ENCODE data around the gene ERN2. TPM values are rescaled to one million over a fixed set of nuclear protein-coding genes. Genes with fewer than 3 reads are reported as not detected.
"Not testable (repeated sequence)": the region's sequence is repeated elsewhere in the genome, so short reads cannot be mapped to it uniquely, and the experiment has no call there.

ERN2 gene
- total RNA-seq, 1 donor from 2014 or later: not detected

DNA sequence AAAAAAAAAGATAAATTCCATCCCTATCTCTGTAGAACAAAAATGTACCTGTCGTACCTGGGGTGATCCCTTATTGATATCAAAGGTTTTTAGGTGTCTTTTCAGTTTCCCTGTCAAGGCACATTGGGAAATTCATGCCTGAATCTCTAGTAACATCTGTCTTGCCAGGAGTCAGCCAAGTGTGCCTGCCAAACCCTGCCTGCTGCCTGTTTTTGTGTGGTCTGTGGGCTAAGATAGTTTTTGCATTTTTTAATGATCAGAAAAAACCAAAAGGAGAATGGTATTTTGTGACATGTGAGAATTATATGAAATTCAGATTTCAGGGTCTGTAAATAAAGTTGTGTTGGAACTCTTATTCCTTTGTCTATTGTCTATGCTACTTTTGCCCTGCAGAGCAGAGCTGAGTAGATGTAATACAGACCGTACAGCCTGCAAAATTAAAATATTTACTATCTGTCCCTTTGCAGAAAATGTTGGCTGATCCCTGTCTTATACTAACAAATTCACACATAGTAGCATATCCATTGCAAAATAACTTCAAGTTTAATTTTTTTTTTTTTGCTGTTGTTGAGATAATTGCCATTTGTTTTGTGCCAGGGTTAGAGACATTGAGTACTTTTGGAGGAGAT is 28.8 kb upstream of the ERN2 start:
- TF ChIP-seq POLR2AphosphoS5 (IDR thresholded peaks at IDR 0.05; ENCODE audit: insufficient read depth in 1 of 2, low read depth in 1 of 2): no peak
- TF ChIP-seq POLR2A (IDR thresholded peaks at IDR 0.05): no peak
- TF ChIP-seq, protein P1, sequence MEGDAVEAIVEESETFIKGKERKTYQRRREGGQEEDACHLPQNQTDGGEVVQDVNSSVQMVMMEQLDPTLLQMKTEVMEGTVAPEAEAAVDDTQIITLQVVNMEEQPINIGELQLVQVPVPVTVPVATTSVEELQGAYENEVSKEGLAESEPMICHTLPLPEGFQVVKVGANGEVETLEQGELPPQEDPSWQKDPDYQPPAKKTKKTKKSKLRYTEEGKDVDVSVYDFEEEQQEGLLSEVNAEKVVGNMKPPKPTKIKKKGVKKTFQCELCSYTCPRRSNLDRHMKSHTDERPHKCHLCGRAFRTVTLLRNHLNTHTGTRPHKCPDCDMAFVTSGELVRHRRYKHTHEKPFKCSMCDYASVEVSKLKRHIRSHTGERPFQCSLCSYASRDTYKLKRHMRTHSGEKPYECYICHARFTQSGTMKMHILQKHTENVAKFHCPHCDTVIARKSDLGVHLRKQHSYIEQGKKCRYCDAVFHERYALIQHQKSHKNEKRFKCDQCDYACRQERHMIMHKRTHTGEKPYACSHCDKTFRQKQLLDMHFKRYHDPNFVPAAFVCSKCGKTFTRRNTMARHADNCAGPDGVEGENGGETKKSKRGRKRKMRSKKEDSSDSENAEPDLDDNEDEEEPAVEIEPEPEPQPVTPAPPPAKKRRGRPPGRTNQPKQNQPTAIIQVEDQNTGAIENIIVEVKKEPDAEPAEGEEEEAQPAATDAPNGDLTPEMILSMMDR (IDR thresholded peaks at IDR 0.05): no peak
- DNase-seq (ENCODE audit: extremely low spot score in 2 of 2): no peak
- H3K4me1 ChIP-seq: no peaks in the 10 kb centered on the region
- intact Hi-C loops (cut with DNase I): no loop called here
- no peak overlapping the region for H3K27ac ChIP-seq
- H3K36me3 ChIP-seq: no peaks in the 10 kb centered on the region
- H3K4me3 ChIP-seq: no peak overlapping the region
- H3K9me3 ChIP-seq: no peaks in the 10 kb centered on the region
- H3K27me3 ChIP-seq: no peaks in the 10 kb centered on the region

DNA sequence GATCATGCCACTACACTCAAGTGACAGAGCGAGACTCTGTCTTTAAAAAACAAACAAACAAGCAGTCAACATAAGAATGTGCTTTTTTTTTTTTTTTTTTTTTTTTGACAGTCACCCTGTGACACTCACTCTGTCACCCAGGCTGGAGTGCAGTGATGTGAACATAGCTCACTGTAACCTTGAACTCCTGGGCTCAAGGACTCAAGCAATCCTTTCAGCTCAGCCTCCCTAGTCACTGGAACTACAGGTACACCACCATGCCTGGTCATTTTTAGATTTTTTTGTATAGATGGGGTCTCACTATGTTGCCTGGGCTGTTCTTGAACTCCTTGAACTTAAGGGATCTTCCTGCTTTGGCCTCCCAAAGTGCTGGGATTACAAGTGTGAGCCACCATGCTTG is 26.5 kb upstream of the ERN2 start:
- intact Hi-C loops (cut with DNase I): no loop called here
- no peak for DNase-seq (ENCODE audit: extremely low spot score in 2 of 2)
- no peak overlapping the region for H3K4me3 ChIP-seq
- no peaks in the 10 kb centered on the region for H3K9me3 ChIP-seq
- H3K27ac ChIP-seq: no peak overlapping the region
- no peaks in the 10 kb centered on the region for H3K27me3 ChIP-seq
- TF ChIP-seq POLR2A (IDR thresholded peaks at IDR 0.05) (no peak), POLR2AphosphoS5 (IDR thresholded peaks at IDR 0.05; ENCODE audit: insufficient read depth in 1 of 2, low read depth in 1 of 2) (no peak)
- TF ChIP-seq, protein P1 (IDR thresholded peaks at IDR 0.05): no peak
- H3K36me3 ChIP-seq: no peaks in the 10 kb centered on the region
- no peaks in the 10 kb centered on the region for H3K4me1 ChIP-seq

DNA sequence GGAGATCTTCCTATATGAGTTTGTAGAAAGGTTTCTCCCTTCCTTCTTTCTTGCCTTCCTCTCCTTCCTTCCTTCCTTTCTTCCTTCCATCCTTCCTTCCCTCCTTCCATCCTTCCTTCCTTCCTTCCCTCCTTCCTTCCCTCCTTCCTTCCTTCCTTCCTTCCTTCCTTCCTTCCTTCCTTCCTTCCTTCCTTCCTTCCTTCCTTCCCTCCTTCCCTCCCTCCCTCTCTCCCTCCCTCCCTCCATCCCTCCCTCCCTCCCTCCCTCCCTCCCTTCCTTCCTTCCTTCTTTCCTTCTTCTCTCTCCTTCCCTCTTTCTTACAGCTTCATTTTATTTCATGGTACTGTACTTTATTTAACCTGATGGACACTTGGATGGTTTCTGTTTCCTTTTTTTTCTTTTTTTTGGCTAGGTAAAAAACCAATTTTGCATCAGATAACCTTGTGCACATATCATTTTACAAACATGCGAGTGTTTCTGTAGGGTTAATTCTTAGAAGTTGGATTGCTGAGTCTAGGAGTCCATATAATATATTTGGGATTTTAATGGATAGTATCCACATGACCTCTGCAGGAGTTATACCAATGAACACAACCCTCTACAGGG is 24.5 kb upstream of the ERN2 start:
- DNase-seq (ENCODE audit: extremely low spot score in 2 of 2); H3K36me3 ChIP-seq; intact Hi-C loops (cut with DNase I); H3K4me1 ChIP-seq; H3K27ac ChIP-seq; H3K27me3 ChIP-seq; H3K4me3 ChIP-seq; H3K9me3 ChIP-seq: not testable (repeated sequence)

DNA sequence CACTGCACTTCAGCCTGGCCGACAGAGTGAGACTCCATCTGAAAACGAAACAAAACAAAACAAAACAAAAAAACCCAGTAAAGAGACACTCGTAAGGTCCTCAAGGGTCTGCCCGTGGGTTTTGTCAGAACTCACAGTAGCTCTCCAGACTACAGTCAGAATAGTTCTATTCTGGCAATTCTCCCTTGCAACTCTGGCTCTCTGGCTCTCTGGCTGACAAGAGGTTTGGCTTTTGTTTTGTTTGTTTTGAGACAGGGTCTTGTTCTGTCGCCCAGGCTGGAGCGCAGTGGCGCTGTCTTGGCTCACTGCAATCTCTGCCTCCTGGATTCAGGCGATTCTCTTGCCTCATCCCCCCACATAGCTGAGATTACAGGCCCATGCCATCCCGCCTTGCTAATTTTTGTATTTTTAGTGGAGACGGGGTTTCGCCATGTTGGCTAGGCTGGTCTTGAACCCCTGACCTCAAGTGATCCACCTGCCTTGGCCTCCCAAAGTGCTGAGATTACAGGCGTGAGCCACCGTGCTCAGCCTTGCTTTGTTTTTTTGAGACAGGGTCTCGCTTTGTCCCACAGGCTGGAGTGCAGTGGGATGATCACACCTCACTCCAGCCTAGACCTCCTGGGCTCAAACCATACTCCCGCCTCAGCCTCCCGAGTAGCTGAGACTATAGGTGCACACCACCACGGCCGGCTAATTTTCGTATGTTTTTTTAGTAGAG is 21.3 kb upstream of the ERN2 start:
- intact Hi-C loops (cut with DNase I): no loop called here
- no peak for TF ChIP-seq POLR2A (IDR thresholded peaks at IDR 0.05)
- TF ChIP-seq, protein P1 (IDR thresholded peaks at IDR 0.05): no peak
- Histone ChIP-seq H3K4me1 (no peaks in the 10 kb centered on the region), H3K36me3 (no peaks in the 10 kb centered on the region), H3K27me3 (no peaks in the 10 kb centered on the region), H3K4me3 (no peak overlapping the region), H3K27ac (no peak overlapping the region), H3K9me3 (no peaks in the 10 kb centered on the region)
- DNase-seq (ENCODE audit: extremely low spot score in 2 of 2): no peak

DNA sequence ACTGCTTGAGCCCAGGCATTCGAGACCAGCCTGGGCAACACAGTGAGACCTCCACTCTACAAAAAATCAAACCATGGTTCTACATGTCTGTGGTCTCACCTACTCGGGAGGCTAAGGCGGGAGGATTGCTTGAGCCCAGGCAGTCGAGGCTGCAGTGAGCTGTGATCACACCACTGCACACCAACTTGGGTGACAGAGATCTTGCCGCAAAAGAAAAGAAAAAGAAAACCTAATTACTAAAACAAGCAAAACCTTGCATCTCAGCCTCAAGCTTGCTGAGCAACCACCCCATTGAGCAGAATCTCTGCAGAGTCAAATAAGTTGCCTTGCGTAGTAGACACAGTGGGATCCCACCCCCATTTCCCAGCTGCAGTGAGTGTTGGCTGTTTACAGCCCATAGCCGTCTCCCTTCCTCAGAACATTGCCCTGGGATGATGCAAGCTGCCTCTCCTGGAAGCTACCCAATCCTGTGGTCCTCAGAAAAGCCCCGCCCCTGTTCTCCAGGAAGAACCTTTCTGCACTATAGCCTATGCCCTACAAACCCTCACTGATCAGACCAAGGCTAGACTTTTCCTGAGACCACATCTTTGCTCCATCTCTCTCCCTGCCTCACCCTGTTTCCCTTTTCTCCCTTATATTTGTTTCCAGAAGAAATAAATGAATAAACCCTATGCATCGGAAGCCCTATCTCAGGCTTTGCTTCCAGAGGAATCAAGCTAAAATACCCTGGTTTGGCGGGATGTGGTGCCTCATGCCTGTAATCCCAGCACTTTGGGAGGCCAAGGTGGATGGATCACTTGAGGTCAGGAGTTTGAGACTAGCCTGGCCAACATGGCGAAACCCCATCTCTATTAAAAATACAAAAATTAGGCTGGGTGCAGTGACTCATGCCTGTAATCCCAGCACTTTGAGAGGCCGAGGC is 16.7 kb upstream of the ERN2 start:
- Histone ChIP-seq H3K4me1 (no peaks in the 10 kb centered on the region), H3K4me3 (no peak overlapping the region), H3K27me3 (no peaks in the 10 kb centered on the region), H3K9me3 (no peaks in the 10 kb centered on the region), H3K27ac (no peak overlapping the region), H3K36me3 (no peaks in the 10 kb centered on the region)
- DNase-seq (ENCODE audit: extremely low spot score in 2 of 2): no peak
- TF ChIP-seq, protein P1 (IDR thresholded peaks at IDR 0.05): no peak
- TF ChIP-seq POLR2A (IDR thresholded peaks at IDR 0.05): no peak
- no peak for TF ChIP-seq POLR2AphosphoS5 (IDR thresholded peaks at IDR 0.05; ENCODE audit: insufficient read depth in 1 of 2, low read depth in 1 of 2)
- intact Hi-C loops (cut with DNase I): no loop called here

Data from vagina (tissue), 2 donors.